Fibroblast of lung (primary cell): ENCODE results near the gene DSTYK. TPM values are rescaled to one million over a fixed set of nuclear protein-coding genes. Genes with fewer than 3 reads are reported as not detected.

Experiments
- DNase-seq, 2 donors: peaks; one replicate each; pipeline versions ENCODE4 v3.0.0 to v3.0.0-alpha.2; 2010; ENCODE audit warnings: low read depth in 2 of 2
- H2AFZ ChIP-seq: 2 replicates; pipeline ENCODE4 v1.5.1; 2012; ENCODE audit warnings: low read length, control low read depth, inconsistent platforms
- H3K27ac ChIP-seq: 2 replicates; pipeline ENCODE4 v1.5.1; 2011; ENCODE audit warnings: low read length, control low read depth; ENCODE audit not compliant: insufficient read depth
- H3K27me3 ChIP-seq: 2 replicates; pipeline ENCODE4 v1.5.1; 2011; ENCODE audit warnings: mild to moderate bottlenecking, low read length; ENCODE audit not compliant: control insufficient read depth, insufficient read depth
- H3K36me3 ChIP-seq: 2 replicates; pipeline ENCODE4 v1.5.1; 2011; ENCODE audit warnings: low read length; ENCODE audit not compliant: control insufficient read depth, insufficient read depth
- H3K4me1 ChIP-seq: 2 replicates; pipeline ENCODE4 v1.5.1; 2011; ENCODE audit warnings: low read length; ENCODE audit not compliant: control insufficient read depth, insufficient read depth; ENCODE audit errors: extremely low read depth
- H3K4me2 ChIP-seq: 2 replicates; pipeline ENCODE4 v1.5.1; 2011; ENCODE audit warnings: low read length, control low read depth; ENCODE audit not compliant: insufficient read depth; ENCODE audit errors: extremely low read depth
- H3K4me3 ChIP-seq, 4 experiments: fragments of 200-600 bp in 1 of 4; sonication (generic) in 1 of 4; replicated peaks in 1 of 4; 2 replicates each; pipeline ENCODE4 v1.5.1; 2011 to 2016; ENCODE audit warnings: low read length in 4 of 4, low read depth in 3 of 4, mild to moderate bottlenecking in 3 of 4, control low read depth in 2 of 4, inconsistent platforms in 1 of 4, mixed read lengths in 1 of 4; ENCODE audit not compliant: insufficient read depth in 1 of 4; ENCODE audit errors: control extremely low read depth in 1 of 4
- H3K79me2 ChIP-seq: 2 replicates; pipeline ENCODE4 v1.5.1; 2012; ENCODE audit warnings: mild to moderate bottlenecking, low read length, inconsistent platforms; ENCODE audit not compliant: control insufficient read depth, insufficient read depth
- H3K9ac ChIP-seq: 2 replicates; pipeline ENCODE4 v1.5.1; 2011; ENCODE audit warnings: mild to moderate bottlenecking, low read length, control low read depth; ENCODE audit not compliant: insufficient read depth
- H3K9me3 ChIP-seq: 2 replicates; pipeline ENCODE4 v1.5.1; 2012; ENCODE audit warnings: low read depth, low read length; ENCODE audit not compliant: control insufficient read depth, insufficient read depth
- H4K20me1 ChIP-seq: 2 replicates; pipeline ENCODE4 v1.5.1; 2011; ENCODE audit warnings: low read length; ENCODE audit not compliant: control insufficient read depth, insufficient read depth; ENCODE audit errors: extremely low read depth
- EZH2 ChIP-seq: IDR thresholded peaks from 2 replicates; pipeline ENCODE4 v1.5.1; 2012; ENCODE audit warnings: low read length, control low read depth, mild to moderate bottlenecking; ENCODE audit errors: missing control alignments
- polyA plus RNA-seq, 2 donors: library from polyadenylated mRNA; depleted of rRNA in 1 of 2; stranded (reverse) in 1 of 2; unstranded in 1 of 2; fragments of >200 nt; gene quantifications; 2 replicates each; pipeline ENCODE4 v1.2.1, GENCODE V29; 2011 to 2012; ENCODE audit warnings: missing spikeins in 1 of 2
- total RNA-seq: library from RNA; depleted of rRNA; stranded (reverse); fragments of >200 nt; gene quantifications from 2 replicates; pipeline ENCODE4 v1.2.1, GENCODE V29; 2014
- TF ChIP-seq, protein P1 (sequence below), 2 donors: IDR thresholded peaks in 1 of 2; conservative IDR thresholded peaks in 1 of 2; 1 replicate in 1 of 2; 2 replicates in 1 of 2; pipeline ENCODE4 v1.5.1; 2011 to 2012; ENCODE audit warnings: low read length in 2 of 2, control low read depth in 1 of 2, inconsistent platforms in 1 of 2, low read depth in 1 of 2, mild to moderate bottlenecking in 1 of 2

The DSTYK gene
- total and polyA plus RNA-seq, 2 donors (not counting 1 experiment from before 2014, with no cell fraction given) = 24.5 to 42.6 TPM

- Histone ChIP-seq H3K9me3 (no peaks in the 10 kb centered on the region), H3K27ac (no peak overlapping the region), H4K20me1 (no peaks in the 10 kb centered on the region), H2AFZ (no peak overlapping the region), H3K4me3 (no peak overlapping the region), H3K9ac (no peak overlapping the region), H3K79me2 (no peaks in the 10 kb centered on the region), H3K36me3 (no peaks in the 10 kb centered on the region), H3K27me3 (no peaks in the 10 kb centered on the region), H3K4me2 (no peak overlapping the region), H3K4me1 (peaks cover 4% of the 10 kb centered on the region)
- no peak for TF ChIP-seq EZH2
- TF ChIP-seq, protein P1, sequence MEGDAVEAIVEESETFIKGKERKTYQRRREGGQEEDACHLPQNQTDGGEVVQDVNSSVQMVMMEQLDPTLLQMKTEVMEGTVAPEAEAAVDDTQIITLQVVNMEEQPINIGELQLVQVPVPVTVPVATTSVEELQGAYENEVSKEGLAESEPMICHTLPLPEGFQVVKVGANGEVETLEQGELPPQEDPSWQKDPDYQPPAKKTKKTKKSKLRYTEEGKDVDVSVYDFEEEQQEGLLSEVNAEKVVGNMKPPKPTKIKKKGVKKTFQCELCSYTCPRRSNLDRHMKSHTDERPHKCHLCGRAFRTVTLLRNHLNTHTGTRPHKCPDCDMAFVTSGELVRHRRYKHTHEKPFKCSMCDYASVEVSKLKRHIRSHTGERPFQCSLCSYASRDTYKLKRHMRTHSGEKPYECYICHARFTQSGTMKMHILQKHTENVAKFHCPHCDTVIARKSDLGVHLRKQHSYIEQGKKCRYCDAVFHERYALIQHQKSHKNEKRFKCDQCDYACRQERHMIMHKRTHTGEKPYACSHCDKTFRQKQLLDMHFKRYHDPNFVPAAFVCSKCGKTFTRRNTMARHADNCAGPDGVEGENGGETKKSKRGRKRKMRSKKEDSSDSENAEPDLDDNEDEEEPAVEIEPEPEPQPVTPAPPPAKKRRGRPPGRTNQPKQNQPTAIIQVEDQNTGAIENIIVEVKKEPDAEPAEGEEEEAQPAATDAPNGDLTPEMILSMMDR (conservative IDR thresholded peaks at IDR 0.05 in 1 of 2, IDR thresholded peaks at IDR 0.05 in 1 of 2; ENCODE audit: low read depth in 1 of 2, low read length in 2 of 2) = no peak
- no peak for DNase-seq
Observed at GRCh38 chr1:205224736-205225135, 13.2 kb upstream of the DSTYK start.

- Histone ChIP-seq H3K4me3 (no peak overlapping the region), H3K4me1 (no peaks in the 10 kb centered on the region), H3K27me3 (no peaks in the 10 kb centered on the region), H3K9me3 (no peaks in the 10 kb centered on the region), H3K27ac (no peak overlapping the region), H3K36me3 (no peaks in the 10 kb centered on the region), H2AFZ (no peak overlapping the region), H4K20me1 (no peaks in the 10 kb centered on the region), H3K9ac (no peak overlapping the region), H3K4me2 (no peak overlapping the region), H3K79me2 (no peaks in the 10 kb centered on the region)
- DNase-seq = no peak
- TF ChIP-seq, protein P1 (conservative IDR thresholded peaks at IDR 0.05 in 1 of 2, IDR thresholded peaks at IDR 0.05 in 1 of 2; ENCODE audit: low read depth in 1 of 2, low read length in 2 of 2) = no peak
- no peak for TF ChIP-seq EZH2
Observed at GRCh38 chr1:205220421-205220820, 8.9 kb upstream of the DSTYK start.

- Histone ChIP-seq H3K79me2 (no peaks in the 10 kb centered on the region), H3K27me3 (no peaks in the 10 kb centered on the region), H3K9ac (no peak overlapping the region), H3K9me3 (no peaks in the 10 kb centered on the region), H3K4me3 (no peak overlapping the region), H3K36me3 (no peaks in the 10 kb centered on the region), H2AFZ (no peak overlapping the region), H3K4me1 (no peaks in the 10 kb centered on the region), H4K20me1 (no peaks in the 10 kb centered on the region), H3K27ac (no peak overlapping the region), H3K4me2 (no peak overlapping the region)
- no peak for TF ChIP-seq EZH2
- TF ChIP-seq, protein P1 (conservative IDR thresholded peaks at IDR 0.05 in 1 of 2, IDR thresholded peaks at IDR 0.05 in 1 of 2; ENCODE audit: low read depth in 1 of 2, low read length in 2 of 2) = no peak
- no peak for DNase-seq
Observed at GRCh38 chr1:205217418-205217817, 5.9 kb upstream of the DSTYK start.
